Cerebellar nuclear complex (tissue), 1 donor: Measurements from ENCODE around the gene ADAP1.

Experiments
- DNase-seq, 2 experiments: peaks; one replicate each; lab custom pipeline; 2025; lab: John Stamatoyannopoulos, UW

ADAP1 gene

GRCh38 chr7:988963-989529 lies 34.6 kb upstream of the ADAP1 start:
- no peak for DNase-seq

GRCh38 chr7:988426-988911 lies 34.0 kb upstream of the ADAP1 start:
- no peak for DNase-seq

DNA sequence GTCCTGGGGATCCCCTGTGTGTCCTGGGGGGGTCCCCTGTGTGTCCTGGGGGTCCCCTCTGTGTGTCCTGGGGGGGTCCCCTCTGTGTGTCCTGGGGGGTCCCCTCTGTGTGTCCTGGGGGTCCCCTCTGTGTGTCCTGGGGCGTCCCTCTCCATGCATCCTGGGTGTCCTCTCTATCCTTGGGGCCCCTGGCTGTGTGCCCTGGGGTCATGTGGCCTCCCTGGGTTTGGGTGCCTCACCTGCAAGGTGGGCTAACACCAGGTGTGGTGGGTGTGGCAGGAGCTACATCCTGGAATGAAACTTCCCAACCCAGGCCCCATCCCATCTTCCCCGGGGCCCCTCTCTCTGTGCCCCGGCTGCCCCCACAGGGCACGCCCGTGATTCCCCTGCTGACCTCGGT lies 33.4 kb upstream of the ADAP1 start:
- DNase-seq, result no peak

DNA sequence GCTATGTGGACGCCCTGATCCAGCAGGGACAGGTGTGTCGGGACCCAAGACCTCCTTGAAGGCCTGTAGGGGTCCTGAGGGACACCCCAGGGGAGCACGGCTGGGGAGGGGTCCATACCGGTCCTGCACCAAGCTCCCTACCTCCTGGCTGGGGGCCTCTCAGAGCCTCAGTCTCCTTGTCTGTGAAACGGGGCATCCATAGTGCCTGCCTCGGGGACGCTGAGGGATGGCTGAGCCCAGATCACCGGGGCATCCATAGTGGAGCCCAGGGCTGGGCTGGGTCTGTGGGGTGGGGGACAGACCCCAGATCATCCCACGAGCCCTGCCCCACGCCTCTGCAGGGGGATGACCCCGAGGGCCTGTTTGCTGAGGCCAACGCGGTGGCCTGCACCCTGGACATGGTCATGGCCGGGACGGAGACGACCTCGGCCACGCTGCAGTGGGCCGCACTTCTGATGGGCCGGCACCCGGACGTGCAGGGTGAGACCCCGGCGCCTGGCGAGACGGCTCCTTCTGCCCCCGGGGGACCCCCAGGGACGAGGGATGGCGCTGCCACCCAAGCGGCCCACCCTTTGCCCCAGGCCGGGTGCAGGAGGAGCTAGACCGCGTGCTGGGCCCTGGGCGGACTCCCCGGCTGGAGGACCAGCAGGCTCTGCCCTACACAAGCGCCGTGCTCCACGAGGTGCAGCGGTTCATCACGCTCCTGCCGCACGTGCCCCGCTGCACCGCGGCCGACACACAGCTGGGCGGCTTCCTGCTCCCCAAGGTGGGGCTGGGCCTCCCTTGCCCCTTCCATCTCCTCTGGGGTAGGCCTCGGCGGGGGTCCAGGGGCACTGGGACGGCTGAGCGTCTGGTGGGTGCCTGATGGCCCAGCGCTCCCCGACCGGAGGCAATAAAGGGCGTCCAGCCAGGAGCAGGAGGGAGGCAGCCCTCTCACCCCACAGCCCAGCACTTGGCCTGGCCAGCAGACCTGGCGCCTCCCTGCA lies 32.6 kb upstream of the ADAP1 start:
- no peak for DNase-seq

- no peak for DNase-seq
Observed at GRCh38 chr7:985915-986741, 31.6 kb upstream of the ADAP1 start.

- DNase-seq, result no peak
Observed at GRCh38 chr7:985127-985416, 30.6 kb upstream of the ADAP1 start.

DNA sequence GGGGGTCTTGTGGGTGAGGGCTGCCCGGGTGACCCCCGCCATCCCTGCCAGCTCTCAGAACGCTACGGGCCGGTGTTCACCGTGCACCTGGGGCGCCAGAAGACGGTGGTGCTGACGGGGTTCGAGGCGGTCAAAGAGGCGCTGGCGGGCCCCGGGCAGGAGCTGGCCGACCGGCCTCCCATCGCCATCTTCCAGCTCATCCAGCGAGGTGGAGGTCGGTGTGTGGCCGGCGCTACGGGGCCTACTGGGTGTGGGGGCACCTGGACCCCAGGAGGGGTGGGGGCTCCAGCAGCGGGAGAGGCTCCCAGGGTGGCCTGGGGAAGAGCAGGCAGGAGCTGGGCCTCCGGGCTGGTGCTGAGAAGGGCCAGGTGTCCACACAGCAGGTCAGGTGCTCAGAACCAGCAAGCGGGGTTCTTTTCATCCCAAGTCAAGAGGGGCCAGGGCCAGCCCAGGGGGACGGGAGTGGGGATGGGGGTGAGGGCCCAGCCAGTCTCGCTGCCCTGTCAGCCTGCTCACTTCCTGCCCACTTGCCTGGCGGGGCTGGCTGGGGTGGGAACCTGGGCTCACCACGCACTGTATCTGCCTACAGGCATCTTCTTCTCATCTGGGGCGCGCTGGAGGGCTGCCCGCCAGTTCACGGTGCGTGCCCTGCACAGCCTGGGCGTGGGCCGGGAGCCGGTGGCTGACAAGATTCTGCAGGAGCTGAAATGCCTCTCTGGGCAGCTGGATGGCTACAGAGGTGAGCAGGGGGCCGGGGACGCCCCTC lies 30.1 kb upstream of the ADAP1 start:
- no peak for DNase-seq

DNA sequence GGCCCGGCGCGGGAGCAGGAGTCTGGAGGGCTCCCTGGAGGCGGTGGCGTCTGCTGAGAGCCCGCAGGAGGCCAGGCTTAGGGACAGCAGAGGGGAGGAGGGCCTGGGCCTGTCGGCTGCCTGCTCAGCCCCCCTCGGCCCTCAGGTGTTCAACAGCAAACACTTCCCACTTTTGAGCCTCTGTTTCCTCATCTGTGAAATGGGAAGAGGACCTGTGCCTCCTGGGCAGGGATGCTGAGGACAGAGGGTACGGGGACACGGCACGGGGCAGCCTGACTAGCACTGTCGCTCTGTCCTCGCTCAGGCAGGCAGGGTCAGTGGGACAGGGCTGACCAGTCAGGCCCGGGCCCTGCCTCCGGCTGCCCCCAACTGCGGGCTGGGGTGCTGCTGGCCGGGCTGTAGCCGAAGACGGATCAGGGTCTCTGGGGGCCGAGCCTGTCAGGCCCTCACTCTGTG lies 29.2 kb upstream of the ADAP1 start:
- no peak for DNase-seq

GRCh38 chr7:983004-983615 lies 28.6 kb upstream of the ADAP1 start, which contains the start of gene CYP2W1:
Gene CYP2W1, plus strand, starts transcription at chr7:983181. Its CDS starts 31 bp downstream, at chr7:983212.
- DNase-seq, result no peak

DNA sequence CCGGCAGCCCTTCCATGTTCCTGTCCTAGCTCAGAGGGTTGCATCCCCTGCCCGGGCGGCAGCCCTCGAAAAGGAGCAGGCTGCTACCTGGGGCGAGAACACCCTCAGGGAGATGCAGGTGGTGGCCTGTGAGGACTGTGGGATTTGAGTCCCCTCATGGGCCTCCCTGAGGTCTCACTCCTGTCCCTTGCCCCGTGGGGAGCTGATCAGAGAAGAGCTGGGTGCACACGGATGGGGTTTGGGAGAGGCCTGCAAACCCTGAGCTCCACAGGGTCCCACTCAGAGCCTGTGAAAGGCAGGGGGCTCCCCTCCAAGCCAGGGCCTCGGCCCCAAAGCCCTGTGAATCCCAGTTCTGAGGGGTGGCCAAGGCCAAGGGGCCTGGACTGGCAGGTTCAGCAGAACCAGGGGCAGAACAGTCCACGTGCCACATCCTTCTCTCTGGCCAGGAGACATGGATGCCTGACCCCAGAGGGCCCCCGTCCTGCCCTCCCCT lies 28.1 kb upstream of the ADAP1 start:
- no peak for DNase-seq

GRCh38 chr7:981793-982510 lies 27.5 kb upstream of the ADAP1 start:
- no peak for DNase-seq

DNA sequence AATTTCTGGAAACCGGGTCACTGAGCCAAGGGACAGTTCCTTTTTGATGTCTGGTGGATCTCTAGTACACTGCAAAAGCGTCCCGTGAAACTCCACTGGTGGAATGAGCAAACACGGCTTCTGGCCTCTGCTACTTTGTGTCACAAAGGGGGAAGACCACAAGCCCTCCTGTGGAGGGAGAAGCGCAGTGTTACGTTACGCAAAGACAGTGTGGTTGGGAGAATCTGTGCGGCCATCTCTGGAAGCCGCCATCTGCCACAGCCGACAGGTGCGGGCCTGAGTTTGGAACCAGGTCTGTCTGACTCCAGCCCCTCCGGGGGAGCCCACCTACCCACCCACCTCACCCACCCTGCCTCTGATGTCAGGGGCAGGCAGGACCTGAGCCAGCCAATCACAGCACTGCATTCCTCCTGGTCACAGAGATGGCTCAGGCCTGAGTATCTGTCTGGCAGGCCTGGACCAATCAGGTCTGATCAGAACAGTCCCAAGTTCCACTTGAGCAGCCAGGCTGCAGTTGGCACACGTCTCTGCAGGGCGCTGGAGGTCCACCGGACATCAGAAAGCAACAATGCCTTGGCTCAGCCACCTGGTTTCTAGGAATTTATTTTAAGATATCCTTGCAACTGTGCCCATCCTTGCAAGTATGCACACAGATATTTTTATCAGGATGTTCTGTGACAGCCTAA lies 25.5 kb upstream of the ADAP1 start:
- DNase-seq, result no peak

DNA sequence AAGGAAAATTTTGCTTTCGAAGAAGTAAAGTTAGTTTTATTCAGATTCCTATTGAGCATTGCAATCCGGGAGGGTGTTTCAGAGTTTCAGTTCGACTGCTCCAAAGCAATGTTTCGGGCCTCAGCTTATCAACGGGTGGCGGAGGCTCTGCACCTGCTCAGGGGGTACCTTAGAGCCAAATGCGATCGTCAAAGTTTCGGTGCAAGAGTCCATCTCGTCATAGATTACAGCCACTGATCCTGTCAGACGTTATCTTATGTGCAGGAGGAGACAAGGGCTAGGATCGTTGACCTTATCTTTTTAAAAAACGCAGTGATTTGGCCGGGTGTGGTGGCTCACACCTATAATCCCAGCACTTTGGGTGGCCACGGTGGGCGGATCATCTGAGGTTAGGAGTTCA lies 24.7 kb upstream of the ADAP1 start:
- no peak for DNase-seq

GRCh38 chr7:978416-979091 lies 24.1 kb upstream of the ADAP1 start:
- DNase-seq, result no peak

DNA sequence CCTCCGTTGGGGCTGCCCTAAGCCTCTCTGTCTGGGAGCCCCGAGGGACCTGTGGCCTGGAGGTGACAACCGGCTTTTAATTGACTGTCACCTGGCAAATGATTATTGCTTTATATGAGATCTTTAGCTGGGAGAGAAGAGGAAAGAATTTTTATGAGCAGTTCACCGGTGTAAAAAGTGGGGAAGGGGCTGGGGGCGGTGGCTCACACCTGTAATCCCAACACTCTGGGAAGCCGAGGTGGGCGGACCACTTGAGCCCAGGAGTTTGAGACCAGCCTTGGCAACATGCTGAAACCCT lies 23.5 kb upstream of the ADAP1 start:
- DNase-seq, result no peak

- no peak for DNase-seq
Observed at GRCh38 chr7:977326-978048, 23.0 kb upstream of the ADAP1 start.

DNA sequence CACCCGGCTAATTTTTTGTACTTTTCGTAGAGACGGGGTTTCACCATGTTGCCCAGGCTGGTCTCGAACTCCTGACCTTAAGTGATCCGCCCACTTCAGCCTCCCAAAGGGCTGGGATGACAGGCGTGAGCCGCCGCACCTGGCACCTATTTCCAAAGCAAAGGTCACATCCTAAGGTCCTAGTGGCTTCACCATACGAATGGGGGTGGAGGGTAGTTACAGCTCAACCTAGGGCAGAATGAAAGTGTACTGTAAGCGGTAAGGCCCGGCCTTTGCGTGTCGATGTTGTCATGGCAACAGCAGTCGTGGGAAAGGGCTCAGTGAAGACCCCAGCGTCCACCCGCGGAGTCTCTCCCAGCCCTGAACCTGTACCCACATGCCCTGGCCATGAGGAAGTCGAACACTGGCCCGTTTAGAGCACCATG lies 22.4 kb upstream of the ADAP1 start:
- no peak for DNase-seq

GRCh38 chr7:975702-976473 lies 21.4 kb upstream of the ADAP1 start:
- DNase-seq, result no peak
